ENCODE results near the gene THAP4. TPM values are rescaled to one million over a fixed set of nuclear protein-coding genes. Genes with fewer than 3 reads are reported as not detected.

Gene THAP4
- total RNA-seq, 1 donor from 2014 or later, result 53.1 TPM

DNA sequence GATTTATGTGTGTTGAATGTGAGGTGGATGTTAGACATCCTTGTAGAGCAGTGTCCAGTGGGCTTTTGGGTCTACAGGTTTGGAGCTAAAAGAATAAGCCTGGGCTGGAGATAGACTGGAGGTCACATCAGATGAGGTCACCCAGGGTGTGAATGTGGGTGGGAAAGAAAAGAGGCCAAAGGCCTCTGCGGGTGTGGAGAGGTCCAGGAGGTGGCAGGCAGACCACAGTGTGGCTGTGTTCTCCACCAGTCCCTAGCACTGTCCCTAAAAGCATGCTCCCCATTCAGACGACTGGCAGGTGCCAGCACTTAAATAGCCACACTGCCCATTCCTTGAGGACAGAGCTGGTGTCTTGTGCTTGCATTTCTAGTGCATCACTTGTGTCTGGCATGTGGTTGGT lies 4.7 kb upstream of the THAP4 start:
- Mint-ChIP-seq H3K27ac (no peak overlapping the region), H3K36me3 (ENCODE audit: low read depth) (peaks cover 25% of the 10 kb centered on the region), H3K4me3 (no peak overlapping the region), H3K27me3 (ENCODE audit: insufficient read depth) (no peaks in the 10 kb centered on the region), H3K4me1 (ENCODE audit: low read depth) (peaks cover 43% of the 10 kb centered on the region), H3K9me3 (peaks cover 2% of the 10 kb centered on the region)
- intact Hi-C loops (cut with micrococcal nuclease), result no loop called here
- DNase-seq (ENCODE audit: low spot score), result no peak

DNA sequence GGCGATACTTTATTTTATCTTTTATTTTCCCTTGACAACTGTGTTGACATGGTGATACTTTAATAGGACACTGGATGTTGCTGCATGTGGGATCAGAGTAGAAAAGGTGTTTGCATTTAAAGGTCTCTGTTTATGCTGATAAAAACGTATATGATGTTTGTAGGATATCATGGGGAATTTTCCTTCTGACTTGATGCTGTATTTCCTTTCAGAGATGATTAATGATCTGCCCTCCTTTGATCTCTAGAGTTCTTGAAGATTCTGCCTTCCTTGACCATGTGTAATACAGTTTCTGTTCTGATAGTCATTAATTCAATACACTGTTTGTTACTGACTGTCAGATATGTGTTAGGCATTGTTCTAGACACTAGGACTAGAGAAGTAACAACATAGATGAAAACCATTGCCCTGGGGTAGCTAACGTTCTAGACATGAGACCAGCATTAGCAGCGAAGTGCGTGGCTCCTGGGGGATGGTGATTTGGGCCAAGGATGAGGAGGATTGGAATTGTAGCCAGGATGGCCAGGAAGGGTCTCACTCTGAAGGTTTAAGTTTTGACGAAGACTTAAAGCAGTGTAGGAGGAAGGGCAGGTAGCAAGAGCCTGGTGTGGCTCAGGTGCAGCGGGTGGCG lies 3.3 kb upstream of the THAP4 start:
- H3K27me3 Mint-ChIP-seq (ENCODE audit: insufficient read depth), result no peaks in the 10 kb centered on the region
- intact Hi-C loops (cut with micrococcal nuclease), result no loop called here
- peaks cover 2% of the 10 kb centered on the region for H3K9me3 Mint-ChIP-seq
- H3K27ac Mint-ChIP-seq, result peak overlapping the region; percentile 45
- no peak for DNase-seq (ENCODE audit: low spot score)
- H3K4me3 Mint-ChIP-seq, result peak overlapping the region; percentile 20
- peaks cover 26% of the 10 kb centered on the region for H3K36me3 Mint-ChIP-seq (ENCODE audit: low read depth)
- H3K4me1 Mint-ChIP-seq (ENCODE audit: low read depth), result peaks cover 49% of the 10 kb centered on the region

DNA sequence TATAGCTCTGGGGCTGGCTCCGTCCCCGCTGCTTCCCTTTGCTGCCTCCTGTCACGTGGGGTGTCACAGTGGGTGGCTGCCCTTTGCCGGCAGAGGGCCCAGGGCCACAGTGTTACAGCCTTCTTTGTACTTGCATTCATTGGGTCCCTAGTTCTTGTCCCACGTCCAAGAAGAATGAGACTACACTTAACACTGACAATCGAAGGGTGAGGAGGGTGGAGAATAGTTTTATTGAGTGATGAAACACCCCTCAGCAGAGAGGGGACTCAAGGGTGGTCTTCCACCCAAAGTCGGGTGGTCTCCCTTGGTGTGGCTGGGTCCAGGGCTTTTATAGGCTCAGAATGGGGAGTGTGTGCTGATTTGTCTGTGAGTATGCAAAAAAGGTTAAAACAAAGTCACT lies 2.4 kb upstream of the THAP4 start:
- H3K4me3 Mint-ChIP-seq, result peak overlapping the region; percentile 37
- H3K4me1 Mint-ChIP-seq (ENCODE audit: low read depth), result peaks cover 49% of the 10 kb centered on the region
- H3K27me3 Mint-ChIP-seq (ENCODE audit: insufficient read depth), result no peaks in the 10 kb centered on the region

DNA sequence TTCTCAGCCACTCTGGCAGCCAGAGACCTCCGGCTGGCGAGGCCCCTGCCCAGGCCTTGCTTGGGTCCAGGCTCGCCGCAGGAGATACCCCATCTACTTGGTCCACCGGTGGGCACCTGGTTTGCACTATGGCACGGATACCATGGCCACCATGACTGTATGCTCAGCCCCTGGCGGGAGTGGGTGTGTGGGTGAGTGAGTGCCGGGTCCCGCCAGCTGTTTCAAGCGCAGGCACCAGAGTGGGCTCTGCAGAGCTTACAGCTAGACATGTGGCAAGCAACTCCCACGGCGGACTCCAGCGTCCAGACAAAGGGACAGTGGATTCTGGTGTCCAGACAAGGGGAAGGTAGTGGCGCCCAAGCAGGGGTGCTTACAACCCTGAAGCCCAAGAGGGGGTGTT lies 2.0 kb upstream of the THAP4 start:
- peaks cover 49% of the 10 kb centered on the region for H3K4me1 Mint-ChIP-seq (ENCODE audit: low read depth)
- peak overlapping the region; percentile 93 for H3K4me3 Mint-ChIP-seq
- peak overlapping the region; percentile 89 for H3K27ac Mint-ChIP-seq
- no peak for DNase-seq (ENCODE audit: low spot score)
- intact Hi-C loops (cut with micrococcal nuclease), result loop anchor here (1.0 to 5.0 kb wide), 4 partner anchors 62 to 1072 kb away; partner anchors contain the start of genes D2HGDH and RNPEPL1
- H3K27me3 Mint-ChIP-seq (ENCODE audit: insufficient read depth), result no peaks in the 10 kb centered on the region
- H3K36me3 Mint-ChIP-seq (ENCODE audit: low read depth), result peaks cover 26% of the 10 kb centered on the region
- H3K9me3 Mint-ChIP-seq, result peaks cover 2% of the 10 kb centered on the region

More for the DNA sequence above, 2.4 kb upstream of the THAP4 start:
- DNase-seq (ENCODE audit: low spot score), result no peak
- intact Hi-C loops (cut with micrococcal nuclease), result loop anchor here (5.0 kb wide), 2 partner anchors 93 to 1072 kb away; partner anchors contain the start of genes D2HGDH and RNPEPL1
- Mint-ChIP-seq H3K27ac (no peak overlapping the region), H3K9me3 (peaks cover 2% of the 10 kb centered on the region), H3K36me3 (ENCODE audit: low read depth) (peaks cover 26% of the 10 kb centered on the region)

DNA sequence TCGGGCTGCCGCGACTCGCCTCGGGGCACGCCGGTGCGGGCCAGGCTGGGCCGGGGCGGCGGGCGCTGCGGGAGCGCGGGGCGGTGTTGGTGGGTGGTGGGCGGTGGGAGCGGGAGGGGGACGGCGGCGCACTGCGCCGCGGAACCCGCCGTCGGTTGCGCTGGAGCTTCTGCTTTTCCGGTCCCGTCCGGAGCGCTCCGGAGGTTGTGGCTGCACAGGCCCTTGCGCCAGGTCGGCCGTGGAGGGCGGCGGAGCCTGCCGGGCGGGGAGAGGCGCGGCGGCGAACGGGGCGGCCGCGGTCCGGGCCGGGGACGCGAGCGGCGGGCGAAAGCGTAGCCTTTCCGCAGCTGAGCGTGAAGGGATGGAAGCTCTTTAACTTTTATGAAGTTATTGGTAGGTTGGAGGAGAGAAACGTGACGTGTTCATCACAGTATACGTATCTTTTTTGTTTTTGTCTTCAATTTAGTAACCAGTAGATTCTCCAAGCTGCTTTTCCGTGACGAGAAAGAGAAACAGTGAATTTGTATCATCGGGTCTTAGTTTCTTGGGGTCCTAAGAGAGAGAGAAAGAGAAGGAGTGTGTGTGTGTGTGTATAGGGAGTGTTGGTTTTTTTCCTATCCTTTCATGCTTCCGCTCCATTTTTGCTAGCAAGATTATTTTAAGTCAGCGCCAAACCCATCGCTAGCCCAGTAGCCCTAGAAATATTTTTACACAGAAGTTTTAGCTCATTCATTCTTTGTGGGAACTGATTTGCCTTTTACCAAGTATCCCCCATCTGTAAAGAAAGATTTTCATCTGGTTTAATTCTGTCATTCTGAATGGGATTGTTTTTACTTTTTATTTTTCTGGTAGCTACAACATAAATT lies 1.1 kb upstream of the THAP4 start:
- Mint-ChIP-seq H3K9me3 (peaks cover 2% of the 10 kb centered on the region), H3K27ac (peak overlapping the region; percentile 89), H3K4me1 (ENCODE audit: low read depth) (peaks cover 49% of the 10 kb centered on the region), H3K36me3 (ENCODE audit: low read depth) (peaks cover 27% of the 10 kb centered on the region), H3K27me3 (ENCODE audit: insufficient read depth) (no peaks in the 10 kb centered on the region), H3K4me3 (peak overlapping the region; percentile 93)
- peak; percentile 33 for DNase-seq (ENCODE audit: low spot score)
- intact Hi-C loops (cut with micrococcal nuclease), result loop anchor here (1.0 to 5.0 kb wide), 11 partner anchors 48 to 1071 kb away; partner anchors contain the start of genes D2HGDH, DTYMK, HDLBP and RNPEPL1

DNA sequence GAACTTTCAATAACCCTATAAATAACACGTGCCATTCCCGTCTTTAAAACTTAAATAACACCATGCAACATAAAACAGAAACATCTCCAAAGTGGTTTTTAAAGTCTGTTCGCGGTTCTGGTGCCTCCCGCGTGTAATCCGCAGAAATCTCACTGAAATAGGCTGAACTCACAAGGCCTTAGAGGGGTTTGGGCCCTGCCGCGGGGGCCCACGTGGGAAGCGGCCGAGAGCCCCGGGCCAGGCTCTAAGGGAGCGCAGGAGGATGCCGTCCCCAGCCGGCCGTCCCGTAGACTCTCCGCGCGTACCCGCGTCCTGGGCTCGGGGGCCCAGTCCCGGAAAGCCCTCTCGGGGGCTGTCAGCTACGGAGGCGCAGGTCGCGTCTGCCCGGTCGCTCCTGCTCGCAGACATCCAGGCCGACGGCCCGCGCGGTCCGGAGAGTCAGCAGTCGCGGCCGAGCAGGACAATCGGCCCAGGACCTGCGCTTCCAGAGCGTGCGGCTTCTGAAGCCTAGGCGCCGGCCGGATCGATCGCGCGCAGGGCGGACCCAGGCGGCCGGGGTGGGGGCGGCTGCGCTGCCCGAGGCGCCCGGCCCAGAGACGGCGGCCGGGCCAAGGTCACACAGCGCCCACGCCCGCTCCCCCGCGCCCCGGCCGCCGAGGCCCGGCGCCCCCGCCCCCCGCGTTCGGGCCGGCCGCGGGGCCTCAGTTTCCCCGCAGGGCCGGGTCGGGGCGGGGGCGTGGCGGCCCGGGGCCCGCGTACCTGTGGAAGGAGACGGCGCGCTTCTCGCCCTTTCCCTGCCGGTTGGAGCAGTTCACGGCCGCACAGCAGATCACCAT lies 558 bp downstream of the THAP4 start:
- Mint-ChIP-seq H3K9me3 (peaks cover 2% of the 10 kb centered on the region), H3K27ac (peak overlapping the region; percentile 76), H3K4me1 (ENCODE audit: low read depth) (peaks cover 36% of the 10 kb centered on the region), H3K27me3 (ENCODE audit: insufficient read depth) (no peaks in the 10 kb centered on the region), H3K36me3 (ENCODE audit: low read depth) (peaks cover 29% of the 10 kb centered on the region), H3K4me3 (peak overlapping the region; percentile 85)
- intact Hi-C loops (cut with micrococcal nuclease), result loop anchor here (1.0 to 5.0 kb wide), 10 partner anchors 19 to 1069 kb away; partner anchors contain the start of genes D2HGDH, DTYMK, HDLBP and RNPEPL1
- peak; percentile 21 for DNase-seq (ENCODE audit: low spot score)

DNA sequence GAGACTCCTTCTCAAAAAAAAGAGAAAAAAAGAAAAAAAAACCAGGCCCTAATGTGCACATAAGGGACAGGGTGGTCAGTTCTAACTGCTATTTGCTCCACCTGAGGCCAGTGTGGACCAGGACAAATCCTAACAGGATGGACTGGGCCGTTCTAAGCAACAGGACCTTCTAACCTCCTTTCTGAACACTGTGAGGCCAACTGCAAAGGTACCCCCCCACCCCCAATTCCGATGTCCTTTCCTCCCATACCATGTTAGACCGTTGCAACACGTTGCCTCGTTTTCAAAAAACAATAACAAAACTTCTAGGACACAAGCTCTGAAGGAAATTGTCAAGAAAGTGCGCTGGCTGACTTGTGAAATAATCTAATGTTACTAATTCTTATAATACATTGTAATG lies 1.2 kb downstream of the THAP4 start:
- H3K36me3 Mint-ChIP-seq (ENCODE audit: low read depth), result peaks cover 27% of the 10 kb centered on the region
- DNase-seq (ENCODE audit: low spot score), result no peak
- H3K4me1 Mint-ChIP-seq (ENCODE audit: low read depth), result peaks cover 30% of the 10 kb centered on the region
- peaks cover 2% of the 10 kb centered on the region for H3K9me3 Mint-ChIP-seq
- no peaks in the 10 kb centered on the region for H3K27me3 Mint-ChIP-seq (ENCODE audit: insufficient read depth)
- intact Hi-C loops (cut with micrococcal nuclease), result loop anchor here (1.0 to 5.0 kb wide), 4 partner anchors 18 to 1068 kb away; partner anchors contain the start of genes D2HGDH and RNPEPL1
- H3K4me3 Mint-ChIP-seq, result peak overlapping the region; percentile 85
- peak overlapping the region; percentile 76 for H3K27ac Mint-ChIP-seq

DNA sequence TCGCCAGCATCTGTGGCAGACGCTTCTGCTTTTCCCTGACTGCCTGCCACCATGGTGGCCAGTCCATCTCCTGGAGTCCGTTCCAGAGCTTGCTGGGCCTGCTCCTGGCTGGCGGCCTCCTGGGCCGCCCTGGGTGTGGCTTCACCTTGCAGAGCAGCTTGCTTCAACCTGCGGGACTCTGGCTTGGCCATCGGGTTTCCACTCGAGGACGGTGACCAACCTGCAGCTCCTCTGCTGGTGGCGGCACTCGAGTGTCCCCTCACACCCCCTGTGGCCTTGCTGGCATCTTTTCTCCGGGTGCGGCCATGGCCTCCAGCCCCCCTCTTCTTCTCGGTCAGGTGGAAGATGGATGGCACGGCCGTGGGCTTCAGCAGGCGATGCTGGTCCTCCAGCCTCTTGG lies 3.4 kb downstream of the THAP4 start:
- intact Hi-C loops (cut with micrococcal nuclease), result no loop called here
- H3K4me1 Mint-ChIP-seq (ENCODE audit: low read depth), result peaks cover 11% of the 10 kb centered on the region
- H3K27me3 Mint-ChIP-seq (ENCODE audit: insufficient read depth), result no peaks in the 10 kb centered on the region
- H3K4me3 Mint-ChIP-seq, result no peak overlapping the region
- H3K9me3 Mint-ChIP-seq, result no peaks in the 10 kb centered on the region
- peaks cover 21% of the 10 kb centered on the region for H3K36me3 Mint-ChIP-seq (ENCODE audit: low read depth)
- no peak overlapping the region for H3K27ac Mint-ChIP-seq
- no peak for DNase-seq (ENCODE audit: low spot score)

DNA sequence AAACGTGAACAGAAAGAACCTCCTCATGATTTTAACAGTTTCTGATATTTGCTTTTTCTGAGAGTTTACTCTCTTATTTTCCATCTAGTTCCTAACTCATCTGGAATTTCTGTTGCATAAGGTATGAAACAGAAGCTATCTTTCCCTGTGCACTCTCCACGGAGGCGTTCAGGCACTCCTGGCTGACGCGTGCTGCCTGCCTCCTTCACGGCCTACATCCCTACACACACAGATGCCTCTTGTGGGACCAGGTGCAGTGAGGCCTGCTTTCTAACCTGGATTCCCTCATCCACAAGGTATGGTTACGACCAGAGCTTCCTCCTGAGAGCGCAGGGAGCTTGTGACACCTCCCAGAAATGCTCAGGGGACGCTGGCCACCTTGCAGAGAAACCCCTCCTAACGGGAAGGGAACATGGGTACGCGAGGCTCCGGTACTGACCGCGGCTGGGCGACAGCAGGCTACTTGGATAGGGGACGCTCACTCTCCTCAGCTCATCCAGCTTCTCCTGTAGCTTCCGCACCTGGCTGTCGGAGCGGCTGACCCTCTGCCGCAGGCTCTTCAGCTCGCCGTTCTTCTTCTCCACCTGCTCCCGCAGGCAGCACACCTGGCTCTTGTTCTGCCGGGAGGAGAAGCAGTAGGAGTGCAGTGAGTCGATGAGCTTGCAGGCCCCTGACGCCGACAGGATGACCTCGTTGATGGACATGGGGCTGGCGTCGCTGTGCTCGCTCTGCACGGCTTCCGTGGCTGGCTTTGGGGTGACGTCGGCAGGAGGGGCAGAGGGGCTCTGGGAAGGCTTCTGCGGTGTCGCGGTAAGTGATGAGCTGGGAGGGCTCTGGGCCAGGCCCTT lies 4.3 kb downstream of the THAP4 start:
- intact Hi-C loops (cut with micrococcal nuclease), result no loop called here
- H3K4me1 Mint-ChIP-seq (ENCODE audit: low read depth), result peaks cover 14% of the 10 kb centered on the region
- no peaks in the 10 kb centered on the region for H3K9me3 Mint-ChIP-seq
- no peaks in the 10 kb centered on the region for H3K27me3 Mint-ChIP-seq (ENCODE audit: insufficient read depth)
- DNase-seq (ENCODE audit: low spot score), result no peak
- no peak overlapping the region for H3K4me3 Mint-ChIP-seq
- H3K27ac Mint-ChIP-seq, result no peak overlapping the region
- H3K36me3 Mint-ChIP-seq (ENCODE audit: low read depth), result peaks cover 27% of the 10 kb centered on the region

DNA sequence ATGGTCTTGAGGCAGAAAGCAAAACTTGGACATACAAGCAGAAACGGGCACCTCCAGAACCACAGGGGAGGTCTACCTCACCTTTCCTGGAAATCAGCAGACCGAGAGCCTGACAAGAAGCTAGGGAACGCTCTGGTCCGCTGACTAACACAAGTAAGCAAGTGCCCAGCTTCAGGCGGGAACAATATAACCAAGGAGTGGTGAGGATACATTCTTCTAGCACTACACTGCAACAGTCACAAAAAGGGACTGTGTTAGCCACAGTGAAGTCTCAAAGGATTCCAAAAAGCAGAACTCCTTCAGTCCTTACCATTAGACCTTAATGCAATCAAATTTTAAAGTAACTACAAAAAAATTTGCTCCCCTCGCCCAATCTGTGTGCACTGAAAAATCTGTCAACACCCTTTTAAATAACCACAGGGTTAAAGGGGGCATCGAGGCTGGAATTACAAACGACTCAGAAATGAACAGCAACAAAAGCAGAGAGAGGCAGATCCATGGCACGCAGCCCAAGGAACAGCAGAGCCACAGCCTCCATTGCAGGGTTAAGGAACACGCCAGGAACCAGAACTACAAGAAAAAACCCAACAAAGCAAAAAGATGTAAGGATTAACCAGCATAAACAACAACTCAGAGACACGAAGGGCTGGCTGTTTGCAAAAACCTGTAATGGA lies 7.1 kb downstream of the THAP4 start:
- peaks cover 23% of the 10 kb centered on the region for H3K36me3 Mint-ChIP-seq (ENCODE audit: low read depth)
- intact Hi-C loops (cut with micrococcal nuclease), result no loop called here
- no peak for DNase-seq (ENCODE audit: low spot score)
- H3K9me3 Mint-ChIP-seq, result no peaks in the 10 kb centered on the region
- H3K4me1 Mint-ChIP-seq (ENCODE audit: low read depth), result peaks cover 14% of the 10 kb centered on the region
- H3K27me3 Mint-ChIP-seq (ENCODE audit: insufficient read depth), result no peaks in the 10 kb centered on the region
- H3K27ac Mint-ChIP-seq, result no peak overlapping the region
- no peak overlapping the region for H3K4me3 Mint-ChIP-seq

DNA sequence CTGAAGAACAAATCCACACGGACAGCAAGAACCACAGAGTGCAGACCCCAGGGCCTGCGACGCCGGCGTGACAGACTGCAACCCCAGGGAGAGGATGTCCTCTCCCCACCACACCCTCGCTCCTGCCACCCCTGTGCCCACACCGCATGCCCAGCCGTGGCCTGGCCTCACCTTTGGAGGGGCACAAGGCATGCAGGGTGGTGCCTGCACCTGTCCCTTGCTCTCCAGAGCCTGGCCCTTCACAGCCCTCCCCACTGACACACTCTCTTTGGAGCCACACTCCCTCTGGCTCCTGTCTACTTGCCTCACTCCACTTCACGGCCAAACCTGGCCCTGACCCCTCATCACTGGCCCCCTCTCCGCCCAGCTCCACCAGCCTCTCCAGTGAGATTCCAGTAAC lies 9.3 kb downstream of the THAP4 start:
- H3K27ac Mint-ChIP-seq, result no peak overlapping the region
- peaks cover 14% of the 10 kb centered on the region for H3K4me1 Mint-ChIP-seq (ENCODE audit: low read depth)
- H3K9me3 Mint-ChIP-seq, result no peaks in the 10 kb centered on the region
- intact Hi-C loops (cut with micrococcal nuclease), result no loop called here
- H3K4me3 Mint-ChIP-seq, result no peak overlapping the region
- no peaks in the 10 kb centered on the region for H3K27me3 Mint-ChIP-seq (ENCODE audit: insufficient read depth)
- H3K36me3 Mint-ChIP-seq (ENCODE audit: low read depth), result peaks cover 25% of the 10 kb centered on the region
- DNase-seq (ENCODE audit: low spot score), result no peak
